ENCODE data around the gene CCSER1. TPM values are rescaled to one million over a fixed set of nuclear protein-coding genes. Genes with fewer than 3 reads are reported as not detected.

Gene CCSER1
- total RNA-seq, 1 donor from 2014 or later = 15.7 TPM

- Mint-ChIP-seq H3K4me3 (ENCODE audit: unreplicated experiment) (no peak overlapping the region), H3K4me1 (ENCODE audit: low read depth, unreplicated experiment) (no peaks in the 10 kb centered on the region), H3K27ac (ENCODE audit: unreplicated experiment) (no peak overlapping the region), H3K9me3 (ENCODE audit: unreplicated experiment) (peaks cover 9% of the 10 kb centered on the region), H3K27me3 (ENCODE audit: unreplicated experiment) (peaks cover 2% of the 10 kb centered on the region), H3K36me3 (ENCODE audit: unreplicated experiment) (peaks cover 15% of the 10 kb centered on the region)
- no peak for DNase-seq
- no peak for TF ChIP-seq CTCF (IDR thresholded peaks at IDR 0.05; ENCODE audit: partially characterized antibody, unreplicated experiment)
Measured at GRCh38 chr4:90798948-90799347, 671.8 kb downstream of the CCSER1 start.

GRCh38 chr4:90799895-90800294 is 672.7 kb downstream of the CCSER1 start:
- H3K4me3 Mint-ChIP-seq (ENCODE audit: unreplicated experiment) = no peak overlapping the region
- TF ChIP-seq CTCF (IDR thresholded peaks at IDR 0.05; ENCODE audit: partially characterized antibody, unreplicated experiment) = no peak
- no peak overlapping the region for H3K27ac Mint-ChIP-seq (ENCODE audit: unreplicated experiment)
- peaks cover 9% of the 10 kb centered on the region for H3K9me3 Mint-ChIP-seq (ENCODE audit: unreplicated experiment)
- H3K4me1 Mint-ChIP-seq (ENCODE audit: low read depth, unreplicated experiment) = no peaks in the 10 kb centered on the region
- DNase-seq = no peak
- H3K36me3 Mint-ChIP-seq (ENCODE audit: unreplicated experiment) = peaks cover 15% of the 10 kb centered on the region
- H3K27me3 Mint-ChIP-seq (ENCODE audit: unreplicated experiment) = peaks cover 2% of the 10 kb centered on the region

- Mint-ChIP-seq H3K27ac (ENCODE audit: unreplicated experiment) (no peak overlapping the region), H3K4me1 (ENCODE audit: low read depth, unreplicated experiment) (no peaks in the 10 kb centered on the region), H3K27me3 (ENCODE audit: unreplicated experiment) (no peaks in the 10 kb centered on the region), H3K36me3 (ENCODE audit: unreplicated experiment) (peaks cover 13% of the 10 kb centered on the region), H3K9me3 (ENCODE audit: unreplicated experiment) (peaks cover 2% of the 10 kb centered on the region), H3K4me3 (ENCODE audit: unreplicated experiment) (no peak overlapping the region)
- no peak for TF ChIP-seq CTCF (IDR thresholded peaks at IDR 0.05; ENCODE audit: partially characterized antibody, unreplicated experiment)
- no peak for DNase-seq
Measured at GRCh38 chr4:90815569-90815968, 688.4 kb downstream of the CCSER1 start.

- H3K4me1 Mint-ChIP-seq (ENCODE audit: low read depth, unreplicated experiment) = no peaks in the 10 kb centered on the region
- no peak for DNase-seq
- no peak overlapping the region for H3K4me3 Mint-ChIP-seq (ENCODE audit: unreplicated experiment)
- TF ChIP-seq CTCF (IDR thresholded peaks at IDR 0.05; ENCODE audit: partially characterized antibody, unreplicated experiment) = no peak
- no peaks in the 10 kb centered on the region for H3K27me3 Mint-ChIP-seq (ENCODE audit: unreplicated experiment)
- peaks cover 4% of the 10 kb centered on the region for H3K9me3 Mint-ChIP-seq (ENCODE audit: unreplicated experiment)
- H3K36me3 Mint-ChIP-seq (ENCODE audit: unreplicated experiment) = peaks cover 13% of the 10 kb centered on the region
- H3K27ac Mint-ChIP-seq (ENCODE audit: unreplicated experiment) = no peak overlapping the region
Measured at GRCh38 chr4:90816754-90817153, 689.6 kb downstream of the CCSER1 start.

DNA sequence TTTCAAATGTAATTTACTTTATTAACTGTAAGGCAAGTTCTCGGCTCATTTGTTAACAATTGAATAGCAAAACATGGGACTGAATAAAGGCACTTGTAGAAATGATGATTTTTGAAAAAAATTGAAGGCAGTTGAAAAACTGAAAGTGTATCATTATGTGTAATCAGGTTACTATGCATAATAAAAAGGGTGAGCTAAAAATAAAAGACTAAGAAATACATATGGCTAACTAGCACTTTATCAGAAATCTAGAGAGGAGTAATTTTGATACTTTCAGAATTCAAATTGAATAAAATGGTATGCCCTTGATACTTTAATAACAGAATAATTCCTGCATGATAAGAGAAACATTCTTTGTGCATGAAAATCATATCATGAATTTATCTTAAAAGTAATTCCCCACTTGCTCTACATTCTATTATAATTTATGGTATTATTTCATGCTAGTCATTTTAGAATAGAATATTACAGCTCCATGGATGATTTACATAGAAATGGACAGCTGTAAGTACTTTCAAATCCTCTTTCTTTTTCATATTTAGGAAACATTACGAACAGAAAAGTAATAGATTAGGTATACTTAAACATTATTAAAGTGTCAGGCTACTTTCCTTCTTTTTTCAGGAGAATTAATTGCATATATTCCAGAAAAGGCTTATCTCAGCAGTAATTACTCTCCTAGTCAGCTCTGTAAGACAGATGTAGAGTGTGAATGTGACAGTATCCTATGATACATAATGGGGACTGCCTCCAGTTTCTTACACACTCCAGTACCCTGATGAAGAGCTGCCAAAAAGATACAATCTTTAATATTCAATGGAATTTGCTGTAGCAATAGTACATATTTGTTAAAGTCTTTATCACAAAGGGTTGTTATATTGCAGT is 697.3 kb downstream of the CCSER1 start:
- DNase-seq = no peak
- H3K27me3 Mint-ChIP-seq (ENCODE audit: unreplicated experiment) = no peaks in the 10 kb centered on the region
- no peak overlapping the region for H3K4me3 Mint-ChIP-seq (ENCODE audit: unreplicated experiment)
- no peak overlapping the region for H3K27ac Mint-ChIP-seq (ENCODE audit: unreplicated experiment)
- no peak for TF ChIP-seq CTCF (IDR thresholded peaks at IDR 0.05; ENCODE audit: partially characterized antibody, unreplicated experiment)
- H3K9me3 Mint-ChIP-seq (ENCODE audit: unreplicated experiment) = peaks cover 1% of the 10 kb centered on the region
- H3K36me3 Mint-ChIP-seq (ENCODE audit: unreplicated experiment) = no peaks in the 10 kb centered on the region
- no peaks in the 10 kb centered on the region for H3K4me1 Mint-ChIP-seq (ENCODE audit: low read depth, unreplicated experiment)
